SU-DHL-6 (cell line): ENCODE measurements around the gene PNPLA6.

Source experiments
- H2AFZ ChIP-seq: fragments of 200-600 bp; sonication (generic); 2 replicates; pipeline ENCODE4 v1.6.1; 2014; ENCODE audit warnings: low read depth, mild to moderate bottlenecking, moderate library complexity, mixed read lengths, antibody characterized with exemption, low read length; ENCODE audit not compliant: severe bottlenecking
- H3F3A ChIP-seq: fragments of 200-600 bp; shearing (Covaris generic); 2 replicates; pipeline ENCODE4 v1.6.0; 2016; ENCODE audit warnings: antibody characterized with exemption, mild to moderate bottlenecking; ENCODE audit not compliant: insufficient read depth
- H3K27ac ChIP-seq: fragments of 200-600 bp; sonication (generic); 2 replicates; pipeline ENCODE4 v1.5.1; 2016; ENCODE audit warnings: low read depth, mild to moderate bottlenecking, low read length, moderate library complexity, mixed read lengths
- H3K27me3 ChIP-seq: fragments of 200-600 bp; sonication (generic), shearing (Covaris generic); 2 replicates; pipeline ENCODE4 v1.6.0; 2014; ENCODE audit warnings: mild to moderate bottlenecking, low read length
- H3K36me3 ChIP-seq: fragments of 200-600 bp; sonication (generic); 2 replicates; pipeline ENCODE4 v1.6.1; 2014; ENCODE audit warnings: mild to moderate bottlenecking, low read length, mixed read lengths
- H3K4me2 ChIP-seq: fragments of 300-600, 200-600 bp; shearing (Covaris generic), sonication (generic); 2 replicates; pipeline ENCODE4 v1.6.0; 2014; ENCODE audit warnings: low read length, low read depth, mild to moderate bottlenecking; ENCODE audit not compliant: poor library complexity, severe bottlenecking
- H3K4me3 ChIP-seq: fragments of 200-600 bp; sonication (generic); 2 replicates; pipeline ENCODE4 v1.5.1; 2014; ENCODE audit warnings: antibody characterized with exemption, low read length, mild to moderate bottlenecking, mixed read lengths; ENCODE audit not compliant: insufficient read depth, poor library complexity, severe bottlenecking
- H3K79me2 ChIP-seq: fragments of 200-600 bp; sonication (generic); 2 replicates; pipeline ENCODE4 v1.6.1; 2014; ENCODE audit warnings: mild to moderate bottlenecking, low read length, moderate library complexity; ENCODE audit not compliant: insufficient read depth
- H3K9ac ChIP-seq: fragments of 200-600 bp; sonication (generic); 2 replicates; pipeline ENCODE4 v1.7.0; 2014; ENCODE audit warnings: mild to moderate bottlenecking, low read length
- H3K9me2 ChIP-seq: fragments of 200-600 bp; sonication (generic); replicated peaks from 2 replicates; pipeline ENCODE4 v1.6.1; 2014; ENCODE audit warnings: low read length; ENCODE audit not compliant: insufficient read depth
- H3K9me3 ChIP-seq: fragments of 200-600 bp; sonication (generic); 2 replicates; pipeline ENCODE4 v1.6.1; 2014; ENCODE audit warnings: low read length, mixed read lengths; ENCODE audit not compliant: insufficient read depth
- H4K20me1 ChIP-seq: fragments of 200-600 bp; sonication (generic); 2 replicates; pipeline ENCODE4 v1.6.1; 2014; ENCODE audit warnings: low read depth, mild to moderate bottlenecking, antibody characterized with exemption, low read length, moderate library complexity, mixed read lengths
- CTCF ChIP-seq: fragments of 200-600 bp; sonication (generic); IDR thresholded peaks from one replicate; pipeline ENCODE4 v1.5.1; 2017; ENCODE audit warnings: antibody characterized with exemption, mild to moderate bottlenecking, low read length, moderate library complexity; ENCODE audit not compliant: insufficient read depth, poor library complexity, severe bottlenecking
- EZH2phosphoT487 ChIP-seq: fragments of 200-600 bp; sonication (generic), shearing (Covaris generic); conservative IDR thresholded peaks from 2 replicates; pipeline ENCODE4 v1.6.1; 2018; ENCODE audit warnings: mild to moderate bottlenecking, antibody characterized with exemption, low read length, moderate library complexity, mixed read lengths

PNPLA6 gene

GRCh38 chr19:7590256-7590655, 54.7 kb downstream of the PNPLA6 start:
- no peak overlapping the region for H3K4me3 ChIP-seq
- H3K79me2 ChIP-seq: no peaks in the 10 kb centered on the region
- H3K27me3 ChIP-seq: no peaks in the 10 kb centered on the region
- no peaks in the 10 kb centered on the region for H3K36me3 ChIP-seq
- H4K20me1 ChIP-seq: no peaks in the 10 kb centered on the region
- TF ChIP-seq CTCF: no peak
- no peak for TF ChIP-seq EZH2phosphoT487
- no peaks in the 10 kb centered on the region for H3K9me3 ChIP-seq
- no peak overlapping the region for H3K27ac ChIP-seq
- H3K9ac ChIP-seq: no peak overlapping the region
- H3K9me2 ChIP-seq: no peaks in the 10 kb centered on the region
- no peak overlapping the region for H3K4me2 ChIP-seq
- no peak overlapping the region for H2AFZ ChIP-seq
- no peaks in the 10 kb centered on the region for H3F3A ChIP-seq

- H2AFZ ChIP-seq: peak within 1 kb of the TSS; percentile 60
- no peak within 1 kb of the TSS for H3K27ac ChIP-seq
- no peaks in the 10 kb centered on the region for H3F3A ChIP-seq
- no peaks in the 10 kb centered on the region for H3K36me3 ChIP-seq
- H3K79me2 ChIP-seq: no peaks in the 10 kb centered on the region
- no peaks in the 10 kb centered on the region for H3K9me2 ChIP-seq
- H3K9ac ChIP-seq: peak within 1 kb of the TSS; percentile 39; the same call in 1 of the 2 replicates
- peak within 1 kb of the TSS; percentile 53 for H3K4me3 ChIP-seq
- H3K27me3 ChIP-seq: no peaks in the 10 kb centered on the region
- H4K20me1 ChIP-seq: no peaks in the 10 kb centered on the region
- TF ChIP-seq EZH2phosphoT487: no peak
- no peak for TF ChIP-seq CTCF
- H3K9me3 ChIP-seq: no peaks in the 10 kb centered on the region
- H3K4me2 ChIP-seq: peak within 1 kb of the TSS; percentile 51
Measured at GRCh38 chr19:7595466-7596133, 60.1 kb downstream of the PNPLA6 start, which contains the start of gene CAMSAP3. Gene CAMSAP3 (plus strand): TSS chr19:7595863. CDS start chr19:7596003, 140 bp downstream.

GRCh38 chr19:7596211-7596937, 60.9 kb downstream of the PNPLA6 start:
- peak overlapping the region; percentile 46 for H3K4me2 ChIP-seq
- H3F3A ChIP-seq: no peaks in the 10 kb centered on the region
- no peaks in the 10 kb centered on the region for H3K36me3 ChIP-seq
- H4K20me1 ChIP-seq: no peaks in the 10 kb centered on the region
- no peaks in the 10 kb centered on the region for H3K27me3 ChIP-seq
- H3K4me3 ChIP-seq: peak overlapping the region; percentile 38
- no peaks in the 10 kb centered on the region for H3K9me2 ChIP-seq
- H3K79me2 ChIP-seq: no peaks in the 10 kb centered on the region
- peak overlapping the region; percentile 39; the same call in 1 of the 2 replicates for H3K9ac ChIP-seq
- TF ChIP-seq CTCF (no peak), EZH2phosphoT487 (no peak)
- no peak overlapping the region for H3K27ac ChIP-seq
- peak overlapping the region; percentile 7 for H2AFZ ChIP-seq
- H3K9me3 ChIP-seq: no peaks in the 10 kb centered on the region
